Uterus (tissue), 4 donors: Measurements from ENCODE around the gene DOCK3. TPM values are rescaled to one million over a fixed set of nuclear protein-coding genes. Genes with fewer than 3 reads are reported as not detected.
A peak's percentile ranks its signal among the peaks of the same experiment; 100 is the strongest.

Experiments
- DNase-seq, 2 donors: peaks; one replicate each; pipeline ENCODE4 v3.0.0-alpha.2; 2019 to 2020
- H3K27ac ChIP-seq, 2 donors: fragments of 200-600 bp; sonication (generic); 1 replicate in 1 of 2; 2 replicates in 1 of 2; pipeline ENCODE4 v1.5.1; 2016 to 2018
- H3K27me3 ChIP-seq, 2 donors: fragments of 200-600 bp; sonication (generic); one replicate each; pipeline ENCODE4 v1.5.1; 2018 to 2019; ENCODE audit warnings: control low read depth in 1 of 2
- H3K36me3 ChIP-seq, 2 donors: fragments of 200-600 bp; sonication (generic); one replicate each; pipeline ENCODE4 v1.5.1; 2019; ENCODE audit warnings: control low read depth in 1 of 2
- H3K4me1 ChIP-seq, 2 donors: fragments of 200-600 bp; sonication (generic); one replicate each; pipeline ENCODE4 v1.5.1; 2018 to 2019; ENCODE audit warnings: control low read depth in 1 of 2
- H3K4me3 ChIP-seq, 2 donors: fragments of 200-600 bp; sonication (generic); 1 replicate in 1 of 2; 2 replicates in 1 of 2; pipeline ENCODE4 v1.5.1; 2018 to 2019; ENCODE audit warnings: mild to moderate bottlenecking in 1 of 2
- H3K9me3 ChIP-seq, 2 donors: fragments of 200-600 bp; sonication (generic); one replicate each; pipeline ENCODE4 v1.5.1; 2019; ENCODE audit warnings: control low read depth in 1 of 2
- POLR2A ChIP-seq, 2 donors: fragments of 450-650 bp; IDR thresholded peaks; one replicate each; pipeline ENCODE4 v1.6.1; 2016; ENCODE audit warnings: antibody characterized with exemption in 2 of 2, mild to moderate bottlenecking in 1 of 2, moderate library complexity in 1 of 2
- intact Hi-C: fragments of 100-400 bp; cut with DNase I; formaldehyde crosslinking; loops from one replicate; pipeline ENCODE4 v1.15.1; 2023; ENCODE audit warnings: low total_unique reads
- total RNA-seq, 4 donors: library from RNA; depleted of rRNA in 3 of 4; stranded (reverse); fragments of >200 nt in 3 of 4; gene quantifications; one replicate each; pipeline versions ENCODE4 v1.1.0 to v1.2.4, GENCODE V29; 2014 to 2023
- TF ChIP-seq, protein P1 (sequence below), 4 experiments: fragments of 200-600 bp in 2 of 4; fragments of 450-650 bp in 2 of 4; sonication (generic) in 2 of 4; IDR thresholded peaks; one replicate each; pipeline ENCODE4 v1.5.1; 2016 to 2019; ENCODE audit warnings: antibody characterized with exemption in 4 of 4, mild to moderate bottlenecking in 2 of 4, moderate library complexity in 1 of 4
- donor health status: DM: yes; HTN: yes; CAD: no.

The DOCK3 gene
- total RNA-seq, 4 donors from 2014 or later: under 0.01 to 1.6 (median 0.46) TPM

GRCh38 chr3:51391566-51392354, 717.0 kb downstream of the DOCK3 start:
- no peaks in the 10 kb centered on the region for H3K36me3 ChIP-seq
- H3K4me3 ChIP-seq: peak overlapping the region; percentile 43 to 92
- H3K27me3 ChIP-seq: no peaks in the 10 kb centered on the region
- TF ChIP-seq POLR2A (IDR thresholded peaks at IDR 0.05): no peak
- TF ChIP-seq, protein P1, sequence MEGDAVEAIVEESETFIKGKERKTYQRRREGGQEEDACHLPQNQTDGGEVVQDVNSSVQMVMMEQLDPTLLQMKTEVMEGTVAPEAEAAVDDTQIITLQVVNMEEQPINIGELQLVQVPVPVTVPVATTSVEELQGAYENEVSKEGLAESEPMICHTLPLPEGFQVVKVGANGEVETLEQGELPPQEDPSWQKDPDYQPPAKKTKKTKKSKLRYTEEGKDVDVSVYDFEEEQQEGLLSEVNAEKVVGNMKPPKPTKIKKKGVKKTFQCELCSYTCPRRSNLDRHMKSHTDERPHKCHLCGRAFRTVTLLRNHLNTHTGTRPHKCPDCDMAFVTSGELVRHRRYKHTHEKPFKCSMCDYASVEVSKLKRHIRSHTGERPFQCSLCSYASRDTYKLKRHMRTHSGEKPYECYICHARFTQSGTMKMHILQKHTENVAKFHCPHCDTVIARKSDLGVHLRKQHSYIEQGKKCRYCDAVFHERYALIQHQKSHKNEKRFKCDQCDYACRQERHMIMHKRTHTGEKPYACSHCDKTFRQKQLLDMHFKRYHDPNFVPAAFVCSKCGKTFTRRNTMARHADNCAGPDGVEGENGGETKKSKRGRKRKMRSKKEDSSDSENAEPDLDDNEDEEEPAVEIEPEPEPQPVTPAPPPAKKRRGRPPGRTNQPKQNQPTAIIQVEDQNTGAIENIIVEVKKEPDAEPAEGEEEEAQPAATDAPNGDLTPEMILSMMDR (IDR thresholded peaks at IDR 0.05): no peak
- H3K4me1 ChIP-seq: peaks cover 0 to 19% of the 10 kb centered on the region in 2 donors
- no peaks in the 10 kb centered on the region for H3K9me3 ChIP-seq
- no peak for DNase-seq
- intact Hi-C loops: loop anchor here (5.0 kb wide), 1 partner anchor 111 kb away; the partner anchor contains the start of gene DCAF1
- H3K27ac ChIP-seq: peak overlapping the region; percentile 80 to 93

DNA sequence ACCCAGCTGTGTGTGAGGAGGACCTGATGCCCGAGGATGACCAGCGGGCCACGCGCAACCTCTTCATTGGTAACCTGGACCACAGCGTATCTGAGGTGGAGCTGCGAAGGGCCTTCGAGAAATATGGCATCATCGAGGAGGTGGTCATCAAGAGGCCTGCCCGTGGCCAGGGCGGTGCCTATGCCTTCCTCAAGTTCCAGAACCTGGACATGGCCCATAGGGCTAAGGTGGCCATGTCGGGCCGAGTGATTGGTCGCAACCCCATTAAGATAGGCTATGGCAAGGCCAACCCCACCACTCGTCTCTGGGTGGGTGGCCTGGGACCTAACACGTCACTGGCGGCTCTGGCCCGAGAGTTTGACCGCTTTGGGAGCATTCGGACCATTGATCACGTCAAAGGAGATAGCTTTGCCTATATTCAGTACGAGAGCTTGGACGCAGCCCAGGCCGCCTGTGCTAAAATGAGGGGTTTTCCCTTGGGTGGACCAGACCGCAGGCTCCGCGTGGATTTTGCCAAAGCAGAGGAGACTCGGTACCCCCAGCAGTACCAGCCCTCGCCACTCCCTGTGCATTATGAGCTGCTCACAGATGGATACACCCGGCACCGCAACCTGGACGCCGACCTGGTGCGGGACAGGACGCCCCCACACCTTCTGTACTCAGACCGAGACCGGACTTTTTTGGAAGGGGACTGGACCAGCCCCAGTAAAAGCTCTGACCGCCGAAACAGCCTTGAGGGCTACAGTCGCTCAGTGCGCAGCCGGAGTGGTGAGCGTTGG, 717.8 kb downstream of the DOCK3 start:
- Histone ChIP-seq H3K27me3 (no peaks in the 10 kb centered on the region), H3K27ac (peak overlapping the region; percentile 80 to 93), H3K4me3 (peak overlapping the region in 1 of 2 donors; percentile 92), H3K9me3 (no peaks in the 10 kb centered on the region), H3K4me1 (peaks cover 0 to 19% of the 10 kb centered on the region in 2 donors), H3K36me3 (no peaks in the 10 kb centered on the region)
- DNase-seq: no peak
- intact Hi-C loops: loop anchor here (5.0 kb wide), 1 partner anchor 110 kb away; the partner anchor contains the start of gene DCAF1
- TF ChIP-seq POLR2A (IDR thresholded peaks at IDR 0.05): no peak
- TF ChIP-seq, protein P1 (IDR thresholded peaks at IDR 0.05): no peak

GRCh38 chr3:51393134-51393495, 718.4 kb downstream of the DOCK3 start:
- H3K9me3 ChIP-seq: no peaks in the 10 kb centered on the region
- no peak for TF ChIP-seq POLR2A (IDR thresholded peaks at IDR 0.05)
- TF ChIP-seq, protein P1 (IDR thresholded peaks at IDR 0.05): no peak
- no peaks in the 10 kb centered on the region for H3K27me3 ChIP-seq
- intact Hi-C loops: loop anchor here (5.0 kb wide), 1 partner anchor 109 kb away; the partner anchor contains the start of gene DCAF1
- no peak overlapping the region for H3K4me3 ChIP-seq
- no peak overlapping the region for H3K27ac ChIP-seq
- H3K36me3 ChIP-seq: no peaks in the 10 kb centered on the region
- peaks cover 0 to 19% of the 10 kb centered on the region in 2 donors for H3K4me1 ChIP-seq
- DNase-seq: no peak

DNA sequence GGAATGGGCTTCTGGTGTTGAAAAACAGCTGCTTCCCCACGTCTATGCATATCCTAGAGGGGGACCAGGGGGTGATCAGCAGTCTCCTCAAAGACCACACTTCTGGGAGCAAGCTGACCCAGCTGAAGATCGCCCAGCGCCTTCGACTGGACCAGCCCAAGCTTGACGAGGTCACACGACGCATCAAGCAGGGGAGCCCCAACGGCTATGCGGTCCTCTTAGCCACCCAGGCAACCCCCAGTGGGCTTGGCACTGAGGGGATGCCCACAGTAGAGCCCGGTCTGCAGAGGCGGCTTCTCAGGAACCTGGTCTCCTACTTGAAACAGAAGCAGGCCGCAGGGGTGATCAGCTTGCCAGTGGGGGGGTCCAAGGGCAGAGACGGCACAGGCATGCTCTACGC, 718.8 kb downstream of the DOCK3 start:
- Histone ChIP-seq H3K9me3 (no peaks in the 10 kb centered on the region), H3K27me3 (no peaks in the 10 kb centered on the region), H3K27ac (no peak overlapping the region), H3K36me3 (no peaks in the 10 kb centered on the region), H3K4me3 (no peak overlapping the region), H3K4me1 (peaks cover 0 to 19% of the 10 kb centered on the region in 2 donors)
- intact Hi-C loops: loop anchor here (5.0 kb wide), 1 partner anchor 109 kb away; the partner anchor contains the start of gene DCAF1
- no peak for DNase-seq
- TF ChIP-seq POLR2A (IDR thresholded peaks at IDR 0.05): no peak
- TF ChIP-seq, protein P1 (IDR thresholded peaks at IDR 0.05): no peak
